ENCODE measurements around the gene PLEKHH1.

Gene PLEKHH1

GRCh38 chr14:67532998-67533753 lies at the start of gene PLEKHH1:
Gene PLEKHH1, plus strand, starts transcription at chr14:67533290. Its CDS starts 8,578 bp downstream, at chr14:67541868.
- DNase-seq (ENCODE audit: low spot score) = peak; percentile 67

GRCh38 chr14:67483579-67484285 lies 49.4 kb upstream of the PLEKHH1 start:
- no peak for DNase-seq (ENCODE audit: low spot score)

- no peak for DNase-seq (ENCODE audit: low spot score)
Observed at GRCh38 chr14:67485501-67486095, 47.5 kb upstream of the PLEKHH1 start.

DNA sequence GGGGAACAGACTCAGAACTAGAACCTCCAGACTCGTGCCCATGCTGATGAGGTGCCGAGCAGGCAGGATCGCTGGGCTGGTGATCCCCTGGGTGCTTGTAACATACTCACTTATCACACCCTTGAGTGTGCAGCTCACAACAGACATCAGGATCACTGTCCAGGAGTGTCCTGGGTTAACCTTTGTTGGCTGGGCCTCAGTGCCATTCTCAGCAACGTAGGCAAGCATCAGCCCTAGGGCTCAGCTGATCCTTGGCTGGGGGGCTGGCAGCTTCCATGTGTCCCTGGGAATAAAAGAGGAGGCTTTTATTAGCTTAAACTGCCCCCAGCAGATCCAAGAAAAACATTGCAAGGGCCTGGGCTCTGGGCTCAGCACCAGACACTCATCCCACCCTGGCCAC lies 46.2 kb upstream of the PLEKHH1 start:
- DNase-seq (ENCODE audit: low spot score) = no peak

GRCh38 chr14:67487332-67487731 lies 45.8 kb upstream of the PLEKHH1 start:
- no peak for DNase-seq (ENCODE audit: low spot score)

GRCh38 chr14:67487937-67488893 lies 44.9 kb upstream of the PLEKHH1 start, which contains the start of gene TMEM229B:
Gene TMEM229B, minus strand, starts transcription at chr14:67488721. Its CDS starts 14,798 bp downstream, at chr14:67473923.
- DNase-seq (ENCODE audit: low spot score) = peak; percentile 92

DNA sequence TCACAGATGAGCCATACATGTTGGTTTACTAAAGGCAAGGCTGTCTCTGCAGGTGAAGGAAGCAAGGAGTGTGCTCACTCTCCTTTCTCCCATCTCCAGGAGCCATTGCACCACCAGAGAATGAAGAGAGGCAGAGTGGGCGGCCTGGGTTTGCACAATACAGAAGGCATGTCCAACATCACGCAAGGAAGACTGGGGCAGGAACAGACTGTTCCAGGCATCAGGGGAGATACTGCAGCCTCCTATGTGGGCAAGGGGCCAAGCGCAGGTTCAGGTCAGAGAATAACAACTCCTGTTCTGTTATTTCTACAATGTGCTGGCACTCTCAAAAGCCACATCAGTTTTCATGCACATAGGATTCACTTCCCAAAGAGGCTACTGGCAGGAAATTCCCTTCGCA lies 42.9 kb upstream of the PLEKHH1 start:
- no peak for DNase-seq (ENCODE audit: low spot score)

- DNase-seq (ENCODE audit: low spot score) = no peak
Observed at GRCh38 chr14:67491285-67491684, 41.8 kb upstream of the PLEKHH1 start.

DNA sequence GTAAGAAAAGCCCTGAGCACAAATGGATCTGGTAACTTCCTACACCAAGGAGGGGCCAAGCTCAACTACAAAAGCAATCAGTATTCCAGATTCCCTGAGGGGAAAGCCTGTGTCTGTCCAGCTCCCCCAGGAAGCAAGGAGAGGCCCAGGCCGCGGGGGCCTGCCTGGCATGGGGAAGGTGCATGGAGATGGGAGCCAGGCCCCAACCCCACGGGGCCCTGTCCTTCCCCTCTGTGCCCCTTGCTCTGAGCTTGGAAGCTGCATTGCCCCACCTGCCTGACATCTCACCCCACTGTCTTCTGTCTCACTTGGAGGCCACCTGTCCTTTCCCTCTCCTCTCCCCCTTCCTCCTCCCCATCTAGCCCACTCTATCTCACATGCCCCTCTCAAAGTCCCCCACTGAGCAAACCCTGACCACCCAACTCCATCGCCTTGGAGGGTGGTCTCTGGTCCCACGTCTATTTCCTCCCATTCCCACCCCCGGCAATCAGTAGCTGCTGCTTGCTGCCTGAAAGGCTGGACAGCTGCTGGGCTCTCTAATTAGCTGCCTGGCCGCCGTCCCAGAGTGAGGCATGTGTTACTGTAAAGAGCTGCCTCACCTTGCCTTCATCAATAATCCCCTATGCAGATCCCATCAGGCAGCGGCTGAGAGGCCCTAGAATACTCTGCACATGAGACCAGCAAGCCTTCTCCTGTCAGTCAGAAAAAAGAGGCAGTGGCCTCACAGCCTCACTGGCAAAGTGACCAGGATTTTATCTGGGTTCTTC lies 41.2 kb upstream of the PLEKHH1 start:
- DNase-seq (ENCODE audit: low spot score) = no peak

- DNase-seq (ENCODE audit: low spot score) = no peak
Observed at GRCh38 chr14:67492538-67492937, 40.6 kb upstream of the PLEKHH1 start.

DNA sequence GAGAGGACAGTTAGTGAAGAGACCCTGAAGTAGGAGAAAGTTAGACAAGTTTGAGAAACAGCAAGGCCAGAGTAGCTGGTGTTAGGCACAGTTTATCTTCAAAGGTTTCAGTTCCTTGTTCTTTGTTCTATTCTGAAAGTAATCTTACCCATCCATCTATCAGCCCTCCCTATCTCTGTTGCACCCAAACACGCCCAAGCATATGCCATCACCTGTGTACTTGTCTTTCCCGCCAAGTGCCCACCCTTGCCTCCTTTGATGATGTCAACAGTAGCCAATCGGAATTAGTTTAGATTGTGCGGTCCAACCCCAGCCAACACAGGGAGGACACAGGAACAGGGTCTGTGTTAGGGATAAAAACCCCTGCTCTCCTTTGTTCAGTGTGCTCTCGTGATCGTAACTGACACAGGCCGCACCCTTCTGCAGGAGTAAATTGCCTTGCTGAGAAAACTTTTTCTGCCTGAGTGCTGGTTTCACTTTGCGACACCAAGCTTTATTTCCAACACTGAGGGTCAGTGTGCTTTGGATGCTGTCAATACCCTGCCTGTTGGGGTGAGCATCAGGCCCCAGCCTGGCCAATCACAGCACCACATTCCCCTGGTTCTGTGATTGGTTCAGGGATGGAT lies 39.9 kb upstream of the PLEKHH1 start:
- peak; percentile 55 for DNase-seq (ENCODE audit: low spot score)

DNA sequence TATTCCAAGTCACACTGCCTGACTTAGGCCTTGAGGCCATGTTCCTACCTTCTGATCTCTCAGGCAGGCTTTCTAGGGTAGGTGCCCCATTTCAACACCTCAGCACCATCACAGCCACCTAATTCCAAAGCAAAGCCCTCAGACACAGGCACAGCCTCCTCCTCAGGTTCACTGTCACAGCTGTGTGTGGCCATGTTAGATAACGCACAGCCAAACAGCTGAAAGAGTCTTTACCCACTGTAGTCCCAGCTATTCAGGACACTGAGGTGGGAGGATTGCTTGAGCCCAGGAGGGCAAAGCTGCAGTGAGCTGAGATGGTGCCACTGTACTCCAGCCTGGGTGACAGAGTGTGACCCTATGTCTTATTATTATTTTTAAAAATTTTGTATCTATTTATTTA lies 37.3 kb upstream of the PLEKHH1 start:
- no peak for DNase-seq (ENCODE audit: low spot score)

DNA sequence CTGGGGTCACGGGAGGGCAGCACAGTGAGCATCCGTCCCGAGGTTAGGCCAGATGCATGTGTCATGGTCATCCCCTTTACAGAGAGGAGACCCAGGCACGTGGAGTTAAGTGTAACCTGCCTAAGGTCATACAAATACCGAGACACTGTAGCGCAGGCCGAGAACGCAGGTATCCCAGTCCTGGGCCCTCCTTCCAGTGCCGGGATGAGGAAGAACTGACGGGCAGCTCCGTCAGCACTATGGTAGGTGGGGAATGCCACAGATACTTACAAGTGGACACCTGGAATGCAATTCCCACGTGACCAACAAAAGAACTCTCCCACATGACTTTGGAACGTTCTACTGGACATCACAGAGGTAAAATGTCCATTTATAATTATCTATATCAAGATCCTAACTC lies 35.9 kb upstream of the PLEKHH1 start:
- no peak for DNase-seq (ENCODE audit: low spot score)

DNA sequence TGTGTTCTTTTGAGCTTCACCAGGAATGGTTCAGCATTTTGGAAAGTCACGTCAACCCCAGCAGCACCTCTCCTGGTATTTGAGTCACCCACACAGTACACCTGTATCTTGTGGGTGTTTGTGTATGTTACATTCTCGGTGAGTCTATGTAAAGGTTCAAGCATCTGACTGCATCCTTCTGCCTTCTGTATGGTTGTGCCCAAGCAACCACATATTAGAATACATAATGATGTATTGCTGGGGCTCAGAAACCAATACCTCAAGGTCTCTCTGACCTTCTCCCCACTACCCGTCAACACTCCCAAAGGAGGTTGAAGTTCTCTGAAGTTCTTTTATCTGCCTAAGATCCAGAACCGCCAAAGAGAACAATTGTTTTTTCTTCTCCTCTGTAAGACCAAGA lies 35.4 kb upstream of the PLEKHH1 start:
- DNase-seq (ENCODE audit: low spot score) = no peak

DNA sequence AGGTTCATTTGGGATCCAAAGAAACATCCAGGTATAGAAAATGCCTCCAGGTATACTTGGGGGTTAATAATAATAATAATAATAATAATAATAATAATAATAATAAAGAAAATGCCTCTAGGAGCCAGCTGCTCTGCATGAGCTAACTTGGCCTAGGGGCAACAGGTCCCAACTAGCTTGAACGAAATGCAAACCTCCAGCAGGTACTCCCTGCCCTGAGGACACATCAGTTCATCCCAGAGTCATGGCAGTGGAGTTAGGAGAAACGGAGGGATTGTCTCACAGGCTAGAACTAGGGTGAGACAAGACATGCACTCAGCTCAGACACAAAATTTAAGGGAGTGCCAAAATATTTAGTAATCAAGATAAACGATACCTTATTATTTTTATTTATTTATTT lies 32.1 kb upstream of the PLEKHH1 start:
- DNase-seq (ENCODE audit: low spot score) = no peak

DNA sequence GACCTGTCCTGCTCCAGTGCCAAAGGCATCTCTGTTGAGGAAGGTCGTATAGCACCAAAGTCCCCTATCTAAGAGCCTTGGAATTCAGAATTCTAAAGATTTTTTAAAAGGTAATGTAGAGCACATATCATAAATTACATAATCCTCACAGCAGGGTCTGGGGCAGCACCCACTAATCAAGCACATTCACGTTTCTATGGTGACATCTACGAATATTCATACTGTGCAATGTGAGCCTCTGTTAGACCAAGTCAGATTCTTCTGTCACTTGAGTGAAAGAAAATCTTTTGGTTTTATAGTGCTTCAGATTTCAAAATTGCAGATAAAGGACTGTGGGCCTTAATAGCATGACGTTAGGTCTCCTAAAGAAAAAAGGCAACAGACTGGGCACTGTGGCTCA lies 31.4 kb upstream of the PLEKHH1 start:
- DNase-seq (ENCODE audit: low spot score) = no peak

GRCh38 chr14:67502867-67503266 lies 30.2 kb upstream of the PLEKHH1 start:
- DNase-seq (ENCODE audit: low spot score) = no peak

DNA sequence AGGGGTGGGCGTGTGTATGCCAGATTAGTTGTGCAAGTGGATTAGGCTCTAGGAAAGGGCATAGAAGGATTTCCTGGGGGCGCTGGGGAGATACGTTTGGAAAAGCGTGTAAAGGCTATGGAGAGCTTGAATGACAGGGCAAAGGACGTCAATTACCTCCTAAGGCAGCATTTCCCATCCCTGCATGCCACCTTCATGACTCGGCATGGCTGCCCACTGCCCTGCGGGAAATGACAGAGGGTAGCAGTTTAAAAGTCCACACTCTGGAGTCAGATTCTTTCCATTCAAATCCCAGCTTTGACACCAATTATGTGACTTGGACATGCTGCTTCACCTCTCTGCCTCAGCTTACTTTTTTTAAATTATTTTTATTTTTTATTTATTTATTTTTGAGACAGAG lies 29.8 kb upstream of the PLEKHH1 start:
- no peak for DNase-seq (ENCODE audit: low spot score)

- DNase-seq (ENCODE audit: low spot score) = no peak
Observed at GRCh38 chr14:67505254-67505653, 27.8 kb upstream of the PLEKHH1 start.

DNA sequence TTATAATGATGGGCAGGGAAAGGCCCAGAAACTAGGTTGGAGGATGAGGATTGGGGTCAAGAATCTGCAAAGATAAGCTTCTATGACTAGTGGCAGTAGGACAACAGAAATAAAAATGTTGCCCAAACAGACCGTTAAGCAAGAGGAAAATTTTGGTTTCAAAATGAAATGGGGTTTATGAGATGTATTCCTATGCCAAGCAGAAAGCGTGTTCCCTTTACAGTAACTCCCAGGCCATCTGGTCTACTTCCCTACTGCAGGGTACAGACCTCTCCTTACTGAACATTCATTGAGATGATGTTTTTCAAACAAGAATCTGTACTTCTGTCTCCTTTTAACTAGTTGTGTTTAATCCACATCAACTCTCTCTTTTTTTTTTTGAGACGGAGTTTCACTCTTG lies 24.1 kb upstream of the PLEKHH1 start:
- DNase-seq (ENCODE audit: low spot score) = no peak

GRCh38 chr14:67510121-67510520 lies 23.0 kb upstream of the PLEKHH1 start:
- no peak for DNase-seq (ENCODE audit: low spot score)

All from germinal center (tissue), 1 donor.